Activated T-helper 1 cell treated with anti-CD3 and anti-CD28 coated beads, Interleukin-2, amount 50 U/mL, for 16 hours (primary cell): ENCODE measurements around the gene SUPT6H.

Experiments
- DNase-seq, 2 donors: peaks; one replicate each; pipeline ENCODE4 v3.0.0-alpha.2; 2020; ENCODE audit warnings: low read depth in 1 of 2, low spot score in 1 of 2

The SUPT6H gene

GRCh38 chr17:28700830-28701492 lies 39.0 kb downstream of the SUPT6H start:
- no peak for DNase-seq

- DNase-seq, result no peak
Observed at GRCh38 chr17:28702026-28702751, 40.2 kb downstream of the SUPT6H start.

DNA sequence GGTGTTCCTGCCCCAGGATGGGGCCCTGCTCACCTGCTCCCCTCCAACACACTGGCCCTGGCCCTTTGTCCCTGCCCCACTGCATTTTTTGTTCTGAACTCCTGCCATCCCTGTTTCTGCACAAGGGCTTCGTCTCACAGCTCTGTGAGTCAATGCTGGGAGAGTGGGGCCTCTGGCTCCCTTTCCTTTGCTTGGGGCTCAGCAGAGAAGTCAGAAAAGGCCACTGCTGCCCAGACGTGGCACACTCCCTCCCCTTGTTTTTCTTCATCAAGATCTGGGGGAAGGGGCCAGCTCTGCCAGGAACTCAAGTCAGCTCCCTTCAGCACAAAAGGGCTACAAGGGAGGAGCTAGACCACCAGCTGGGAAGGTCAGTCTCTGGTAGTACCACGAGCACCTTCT lies 40.7 kb downstream of the SUPT6H start:
- DNase-seq, result no peak

GRCh38 chr17:28703552-28704218 lies 41.7 kb downstream of the SUPT6H start:
- DNase-seq, result no peak

GRCh38 chr17:28704219-28704858 lies 42.3 kb downstream of the SUPT6H start:
- DNase-seq, result no peak

GRCh38 chr17:28705074-28705659 lies 43.2 kb downstream of the SUPT6H start:
- DNase-seq, result no peak

DNA sequence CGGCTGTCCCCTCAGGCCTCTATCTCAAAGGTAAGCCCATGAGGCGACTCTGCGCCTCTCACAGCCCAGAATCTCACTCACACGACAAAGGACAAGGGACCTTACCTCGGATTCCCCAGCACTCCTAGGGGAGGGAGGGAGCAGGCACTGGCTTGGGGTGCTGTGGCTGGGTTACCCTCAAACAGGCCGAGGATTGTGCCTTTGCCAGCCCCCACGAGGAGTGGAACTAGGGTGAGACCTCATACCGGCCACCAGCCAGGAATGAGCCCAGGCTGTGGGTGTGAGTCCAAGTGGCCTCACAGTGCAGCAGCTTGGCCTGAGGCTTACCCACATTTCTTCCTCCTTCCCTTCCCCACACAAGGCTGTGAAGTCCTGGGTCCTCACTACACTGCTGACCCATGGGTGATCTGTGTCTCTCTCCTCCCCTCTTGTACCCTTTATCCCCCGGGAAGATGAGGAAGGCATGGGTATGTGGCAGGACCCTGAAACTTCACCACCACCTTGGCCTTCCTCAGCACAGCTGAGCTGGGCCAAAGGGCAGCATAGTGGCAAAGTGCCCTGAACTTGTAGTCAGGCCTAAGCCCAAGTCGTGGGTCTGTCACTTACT lies 43.8 kb downstream of the SUPT6H start:
- no peak for DNase-seq

DNA sequence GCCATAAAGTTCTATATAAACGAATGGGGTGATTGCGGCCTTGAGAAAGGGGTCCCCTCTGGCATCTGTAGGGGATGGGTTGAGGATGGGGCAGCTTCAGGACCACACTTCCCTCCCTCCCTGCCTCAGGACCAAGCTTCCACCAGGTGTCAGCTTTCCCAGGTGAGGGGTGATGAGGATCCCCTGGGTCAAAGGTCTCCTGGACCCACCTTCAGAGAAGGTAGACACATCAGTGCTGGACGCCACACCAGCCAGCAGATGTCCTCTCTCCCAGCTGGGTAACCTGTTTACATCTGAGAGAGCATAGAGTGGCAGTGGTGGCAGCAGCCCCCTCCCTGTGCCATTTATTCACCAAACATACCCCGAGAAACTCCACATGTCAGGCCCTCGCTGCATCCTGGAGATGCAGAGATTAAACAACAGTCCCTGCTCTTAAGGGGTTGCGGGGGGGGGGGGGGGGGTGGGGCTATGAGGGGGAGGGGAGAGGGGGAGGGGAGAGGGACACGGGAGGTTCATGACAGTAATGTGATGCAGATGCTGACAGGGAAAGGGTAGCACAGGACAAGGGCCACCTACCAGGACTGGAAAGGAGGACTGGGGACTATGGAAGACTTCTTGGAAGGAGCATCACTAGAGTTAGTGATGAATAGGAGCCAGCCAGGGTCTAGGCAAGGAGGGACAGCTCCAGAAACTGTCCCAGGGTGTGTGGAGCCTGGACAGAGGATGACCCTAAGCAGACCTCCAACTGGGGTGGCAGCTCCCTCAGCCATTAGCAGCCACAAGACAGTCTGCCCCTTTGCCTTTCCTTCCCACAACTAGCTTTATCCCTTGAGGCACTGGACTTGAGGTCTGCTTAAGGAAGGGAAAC lies 44.7 kb downstream of the SUPT6H start:
- DNase-seq, result no peak

DNA sequence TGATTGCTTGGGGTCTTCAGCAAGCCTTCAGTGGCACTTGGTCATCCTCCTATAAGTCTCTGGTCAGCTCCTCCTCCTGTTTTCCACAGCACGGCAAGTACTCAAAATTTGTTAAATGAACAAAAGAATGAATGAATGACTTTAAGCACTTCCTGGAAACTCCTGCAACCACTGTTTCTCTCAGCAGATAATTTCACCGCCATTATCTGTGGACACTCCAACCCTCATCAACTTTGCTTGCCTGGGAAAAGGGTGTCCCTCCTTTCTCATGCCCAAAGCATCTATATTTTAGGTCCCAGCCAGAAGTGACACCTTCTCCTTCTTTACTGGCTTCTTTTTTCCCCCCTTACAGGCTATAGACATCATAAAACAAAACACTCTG lies 45.3 kb downstream of the SUPT6H start:
- no peak for DNase-seq

DNA sequence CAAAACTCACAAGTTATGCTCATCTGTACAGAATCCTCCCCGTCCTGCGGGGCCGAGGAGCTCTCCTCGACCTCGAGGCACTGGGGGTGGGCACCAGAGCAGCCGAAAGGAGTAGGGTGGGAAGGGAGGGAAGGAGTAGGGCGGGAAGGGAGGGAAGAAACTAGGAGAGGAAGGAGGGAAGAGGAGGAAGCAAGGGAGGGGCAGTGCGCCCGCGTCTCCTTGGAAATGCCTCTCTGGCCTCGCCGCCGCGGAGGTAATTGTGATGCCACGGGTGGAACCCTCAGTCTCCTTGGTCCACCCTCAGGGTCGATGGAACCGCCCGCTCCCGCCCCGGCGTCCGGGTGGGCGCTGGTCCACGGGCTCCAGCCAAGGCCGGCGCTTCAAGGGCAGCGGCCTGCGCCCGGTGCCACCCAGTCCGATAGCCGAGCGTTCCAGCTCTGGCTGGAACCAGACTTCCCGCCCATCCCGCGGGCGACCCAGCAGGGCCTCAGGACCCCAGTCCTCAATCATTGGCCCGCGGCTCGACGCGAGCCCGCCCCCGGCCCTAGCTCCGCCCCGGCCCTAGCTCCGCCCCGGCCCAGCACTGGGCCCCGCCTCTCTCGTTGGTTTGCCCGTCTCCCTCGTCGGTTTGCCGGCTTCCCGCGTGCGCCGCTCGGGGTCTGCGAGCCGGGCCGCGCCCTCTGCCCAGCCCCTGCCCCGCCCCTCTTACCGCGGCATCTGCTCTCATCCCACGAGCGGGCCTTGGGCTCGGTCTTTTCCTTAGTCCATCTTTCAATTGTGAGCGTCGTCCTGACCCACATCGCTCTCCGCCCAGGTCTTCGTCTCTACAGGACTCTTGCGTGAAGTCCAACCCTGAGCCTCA lies 49.1 kb downstream of the SUPT6H start:
- DNase-seq, result peak; percentile 79 to 81

GRCh38 chr17:28711723-28712031 lies 49.7 kb downstream of the SUPT6H start, which contains the start of gene PROCA1:
Gene PROCA1 (minus strand): TSS chr17:28711888. CDS start chr17:28711660, 228 bp downstream.
- no peak for DNase-seq

DNA sequence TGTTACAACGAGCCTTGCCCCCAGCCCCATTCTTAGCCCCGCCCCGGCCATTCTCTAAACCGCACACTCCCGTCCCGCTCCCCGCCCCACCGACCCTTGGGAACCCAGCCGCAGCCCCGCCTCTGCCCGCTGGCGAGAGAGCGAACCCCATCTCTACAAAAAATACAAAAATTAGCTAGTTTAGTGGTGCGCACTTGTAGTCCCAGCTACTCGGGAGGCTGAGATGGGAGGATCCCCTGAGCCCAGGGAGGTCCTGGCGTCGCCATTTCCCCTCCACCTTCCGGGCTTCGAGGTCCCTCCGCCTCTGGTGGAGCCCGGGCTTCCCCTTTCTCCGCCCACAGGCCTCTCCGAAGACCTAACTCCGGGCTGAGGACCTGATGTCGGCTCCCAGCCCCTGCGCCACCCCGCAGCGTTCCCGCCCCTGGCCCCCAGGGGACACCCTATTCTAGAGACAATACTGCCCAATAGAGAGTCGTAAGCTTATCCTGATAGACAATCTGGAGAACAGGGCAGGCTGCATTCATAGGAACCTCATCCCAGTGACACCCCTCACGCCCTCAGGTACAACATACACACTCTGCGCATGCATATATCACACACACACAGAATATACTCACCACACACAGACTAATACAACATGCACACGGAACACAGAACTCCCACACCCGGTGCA lies 50.2 kb downstream of the SUPT6H start:
- DNase-seq, result peak; percentile 34 to 51

GRCh38 chr17:28712705-28713415 lies 50.9 kb downstream of the SUPT6H start:
- DNase-seq, result no peak

DNA sequence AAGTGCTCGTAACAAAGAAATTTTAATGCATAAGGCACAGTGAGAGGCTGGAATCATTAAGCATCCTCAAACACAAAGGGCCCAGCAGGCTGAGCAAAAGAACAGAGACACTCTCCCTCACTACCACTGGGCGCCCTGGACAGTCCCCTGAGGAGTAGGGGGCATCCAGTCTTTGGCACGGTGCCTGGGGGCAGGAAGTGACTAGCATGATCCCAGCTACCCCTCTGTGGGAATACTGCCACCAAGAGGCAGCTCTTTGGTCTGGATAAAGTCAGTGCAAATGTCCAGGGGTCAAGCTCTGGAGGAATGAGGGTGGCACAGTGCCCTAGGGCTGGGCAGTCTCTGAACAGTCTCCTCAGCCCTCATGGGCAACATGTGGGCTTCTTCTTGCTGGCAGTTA lies 52.3 kb downstream of the SUPT6H start:
- no peak for DNase-seq

GRCh38 chr17:28715217-28715616 lies 53.2 kb downstream of the SUPT6H start:
- no peak for DNase-seq

GRCh38 chr17:28716740-28717577 lies 55.0 kb downstream of the SUPT6H start:
- DNase-seq, result no peak
